OCI-LY7 (cell line): ENCODE results near the gene RMND5B. TPM values are rescaled to one million over a fixed set of nuclear protein-coding genes. Genes with fewer than 3 reads are reported as not detected.

Experiments
- BruUV-seq: library from RNA; stranded (reverse); fragments of 400-500 nt; replicated peaks from 2 replicates; lab custom pipeline; 2021; lab: Mats Ljungman, UMichigan
- CTCF ChIA-PET: fragments of 300-600 bp; sonication (Branson Sonifier 250); formaldehyde crosslinking; loops from one replicate; lab custom pipeline; 2022; ENCODE audit warnings: antibody characterized with exemption; ENCODE audit not compliant: unreplicated experiment; lab: Charles Lee
- POLR2A ChIA-PET: fragments of 300-600 bp; sonication (Branson Sonifier 250); formaldehyde crosslinking; loops from one replicate; lab custom pipeline; 2022; ENCODE audit warnings: antibody characterized with exemption; lab: Charles Lee
- DNase-seq: peaks from one replicate; pipeline ENCODE4 v3.0.0-alpha.2; 2015; ENCODE audit warnings: low spot score
- H2AFZ ChIP-seq: fragments of 200-600 bp; sonication (generic), shearing (Covaris generic); 2 replicates; pipeline ENCODE4 v1.6.1; 2014; ENCODE audit warnings: mild to moderate bottlenecking, antibody characterized with exemption, low read length, moderate library complexity
- H3K27ac ChIP-seq: fragments of 200-600 bp; sonication (generic); 2 replicates; pipeline ENCODE4 v1.5.1; 2014; ENCODE audit warnings: mixed run types, low read depth, mild to moderate bottlenecking, moderate library complexity, low read length, inconsistent platforms; ENCODE audit not compliant: poor library complexity, severe bottlenecking
- H3K36me3 ChIP-seq: fragments of 200-600 bp; sonication (generic); 2 replicates; pipeline ENCODE4 v1.6.1; 2014; ENCODE audit warnings: mild to moderate bottlenecking, antibody characterized with exemption, low read length, moderate library complexity, mixed read lengths; ENCODE audit not compliant: insufficient read depth
- H3K4me1 ChIP-seq: fragments of 200-600 bp; sonication (generic); 2 replicates; pipeline ENCODE4 v1.5.1; 2014; ENCODE audit warnings: mild to moderate bottlenecking, low read length; ENCODE audit not compliant: insufficient read depth, poor library complexity, severe bottlenecking
- H3K4me2 ChIP-seq: fragments of 200-600 bp; sonication (generic); 2 replicates; pipeline ENCODE4 v1.6.1; 2014; ENCODE audit warnings: mild to moderate bottlenecking, low read length
- H3K4me3 ChIP-seq: fragments of 200-600 bp; sonication (generic); 2 replicates; pipeline ENCODE4 v1.5.1; 2014; ENCODE audit warnings: mild to moderate bottlenecking, low read depth, low read length; ENCODE audit not compliant: poor library complexity, severe bottlenecking
- H3K79me2 ChIP-seq: fragments of 200-600 bp; sonication (generic); 2 replicates; pipeline ENCODE4 v1.6.1; 2016; ENCODE audit warnings: low read depth, mild to moderate bottlenecking, low read length, moderate library complexity, mixed read lengths; ENCODE audit not compliant: insufficient read depth
- H3K9me2 ChIP-seq: fragments of 200-600 bp; sonication (generic); 2 replicates; pipeline ENCODE4 v1.6.1; 2016; ENCODE audit warnings: mild to moderate bottlenecking, low read length, mixed read lengths; ENCODE audit not compliant: insufficient read depth
- H3K9me3 ChIP-seq: fragments of 200-600 bp; sonication (generic); 2 replicates; pipeline ENCODE4 v1.6.1; 2014; ENCODE audit warnings: mild to moderate bottlenecking, mixed run types, low read length, mixed read lengths
- H4K20me1 ChIP-seq: fragments of 200-600 bp; sonication (generic); 2 replicates; pipeline ENCODE4 v1.6.1; 2014; ENCODE audit warnings: mild to moderate bottlenecking, antibody characterized with exemption, low read length, moderate library complexity, mixed read lengths; ENCODE audit not compliant: insufficient read depth
- EZH2phosphoT487 ChIP-seq: fragments of 200-600 bp; sonication (generic); IDR thresholded peaks from 2 replicates; pipeline ENCODE4 v1.6.1; 2018; ENCODE audit warnings: low read depth, borderline replicate concordance, mild to moderate bottlenecking, mixed run types, antibody characterized with exemption, low read length, moderate library complexity, mixed read lengths
- intact Hi-C: fragments of 100-400 bp; cut with micrococcal nuclease; formaldehyde crosslinking; loops from one replicate; pipeline ENCODE4 v1.10.0; 2022; ENCODE audit not compliant: unreplicated experiment
- total RNA-seq, 2 experiments: library from RNA; depleted of rRNA in 1 of 2; stranded (reverse); fragments of >200 nt in 1 of 2; shearing (Covaris generic) in 1 of 2; gene quantifications; 2 replicates each; pipeline ENCODE4 v1.2.3, GENCODE V29; 2014 to 2022
- TF ChIP-seq, protein P1 (sequence below): fragments of 200-600 bp; sonication (generic); conservative IDR thresholded peaks from 2 replicates; pipeline ENCODE4 v1.5.1; 2014; ENCODE audit warnings: mild to moderate bottlenecking, antibody characterized with exemption, low read length, moderate library complexity, mixed read lengths

RMND5B gene
- total RNA-seq, 2 experiments from 2014 or later = 63.2 to 68.3 TPM

DNA sequence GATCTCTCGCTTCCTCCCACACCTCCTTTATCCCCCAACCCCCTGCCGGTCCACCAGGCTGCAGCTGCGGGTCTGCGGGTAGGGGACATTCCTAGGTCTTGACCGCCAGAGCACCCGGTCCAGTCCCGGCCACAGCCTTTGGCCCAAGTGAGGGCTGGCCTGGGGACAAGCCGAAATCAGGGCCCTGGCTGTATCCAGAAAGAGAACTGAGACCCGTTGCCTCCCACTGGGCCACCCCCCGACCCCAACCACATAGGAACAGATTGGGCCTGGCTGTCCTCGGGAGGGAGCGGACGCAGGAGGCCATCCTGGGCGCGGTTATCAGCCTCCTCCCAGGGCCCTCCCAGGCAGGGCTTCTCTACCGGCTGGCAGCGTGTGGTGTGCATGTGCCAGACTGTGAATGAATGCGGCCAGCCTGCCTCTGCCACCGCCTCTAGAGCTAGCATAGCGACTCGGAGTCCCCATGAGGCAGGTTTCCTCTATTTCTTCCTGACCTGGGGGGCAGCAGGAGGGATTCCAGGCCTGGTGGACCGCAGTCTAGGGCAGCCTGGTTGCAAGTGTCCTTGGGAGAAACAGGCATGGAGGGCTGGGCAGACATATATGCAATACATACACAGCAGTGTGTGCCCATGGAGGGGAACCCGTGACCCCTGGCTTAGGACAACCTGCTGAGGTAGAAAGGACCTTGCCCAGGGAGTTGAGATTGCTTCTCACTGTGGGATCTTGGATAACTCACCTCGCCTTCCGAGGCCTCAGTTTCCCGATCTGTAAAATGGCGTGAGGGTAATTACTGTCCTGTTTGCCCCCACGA, 16.3 kb upstream of the RMND5B start:
- Histone ChIP-seq H3K4me3 (peak overlapping the region; percentile 95), H3K9me3 (no peaks in the 10 kb centered on the region; the same call in 1 of the 2 replicates), H3K4me2 (peak overlapping the region; percentile 92), H3K4me1 (peaks cover 51% of the 10 kb centered on the region), H3K79me2 (peaks cover 59% of the 10 kb centered on the region), H4K20me1 (no peaks in the 10 kb centered on the region), H3K36me3 (peaks cover 21% of the 10 kb centered on the region), H2AFZ (0 out of 2 replicates have a peak overlapping the region, but pooled peaks have one; percentile 12), H3K27ac (peak overlapping the region; percentile 90), H3K9me2 (no peaks in the 10 kb centered on the region)
- POLR2A ChIA-PET = interaction anchor here (0.6 to 1.6 kb wide), 3 partner anchors 39 to 1100 kb away, joined by 3 to 4 read pairs (median 4); partner anchors contain the start of gene NHP2
- BruUV-seq = no TSS peak
- CTCF ChIA-PET = interaction anchor here (0.5 kb wide), 1 partner anchor 117 kb away, joined by 4 read pairs; no protein-coding TSS in a partner anchor
- no peak for TF ChIP-seq EZH2phosphoT487
- TF ChIP-seq, protein P1, sequence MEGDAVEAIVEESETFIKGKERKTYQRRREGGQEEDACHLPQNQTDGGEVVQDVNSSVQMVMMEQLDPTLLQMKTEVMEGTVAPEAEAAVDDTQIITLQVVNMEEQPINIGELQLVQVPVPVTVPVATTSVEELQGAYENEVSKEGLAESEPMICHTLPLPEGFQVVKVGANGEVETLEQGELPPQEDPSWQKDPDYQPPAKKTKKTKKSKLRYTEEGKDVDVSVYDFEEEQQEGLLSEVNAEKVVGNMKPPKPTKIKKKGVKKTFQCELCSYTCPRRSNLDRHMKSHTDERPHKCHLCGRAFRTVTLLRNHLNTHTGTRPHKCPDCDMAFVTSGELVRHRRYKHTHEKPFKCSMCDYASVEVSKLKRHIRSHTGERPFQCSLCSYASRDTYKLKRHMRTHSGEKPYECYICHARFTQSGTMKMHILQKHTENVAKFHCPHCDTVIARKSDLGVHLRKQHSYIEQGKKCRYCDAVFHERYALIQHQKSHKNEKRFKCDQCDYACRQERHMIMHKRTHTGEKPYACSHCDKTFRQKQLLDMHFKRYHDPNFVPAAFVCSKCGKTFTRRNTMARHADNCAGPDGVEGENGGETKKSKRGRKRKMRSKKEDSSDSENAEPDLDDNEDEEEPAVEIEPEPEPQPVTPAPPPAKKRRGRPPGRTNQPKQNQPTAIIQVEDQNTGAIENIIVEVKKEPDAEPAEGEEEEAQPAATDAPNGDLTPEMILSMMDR = no peak
- peak; percentile 62 for DNase-seq
- intact Hi-C loops = loop anchor here (2.0 to 10.0 kb wide), 3 partner anchors 16 to 1690 kb away; partner anchors contain the start of genes DOK3, MGAT4B and RMND5B

DNA sequence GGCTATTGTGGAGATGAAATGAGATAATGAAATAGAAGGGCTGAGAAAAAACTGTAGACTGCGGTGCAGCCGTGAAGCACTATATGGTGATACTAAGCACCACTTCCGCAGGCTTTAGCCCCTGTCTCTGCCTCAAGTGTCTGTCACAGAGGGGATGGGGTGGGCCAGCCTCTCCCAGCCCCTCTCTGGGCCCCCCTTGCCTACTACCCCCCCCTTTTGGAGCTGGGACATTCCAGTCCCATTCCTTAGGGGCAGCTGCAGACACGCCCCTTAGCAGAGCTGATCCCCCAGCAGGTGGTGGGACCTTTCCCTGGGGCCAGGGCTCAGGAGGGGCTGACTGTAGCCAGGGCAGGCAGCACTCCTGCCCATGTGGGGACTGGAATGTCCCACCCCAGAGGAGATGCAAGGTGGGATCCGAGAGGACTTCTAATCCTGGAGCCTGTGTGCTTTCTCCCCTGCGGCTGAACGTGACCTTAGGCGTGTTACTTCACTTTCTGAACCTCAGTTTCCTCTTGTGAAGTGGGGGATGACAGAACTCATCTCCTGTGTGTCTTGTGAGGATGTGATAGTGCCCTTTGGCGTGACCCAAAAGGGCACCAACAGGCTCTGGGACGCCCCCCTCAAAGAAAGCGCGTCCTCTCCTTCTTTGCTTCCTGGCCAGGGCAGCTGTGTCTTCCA, 15.5 kb upstream of the RMND5B start:
- Histone ChIP-seq H3K4me3 (peak overlapping the region; percentile 95), H2AFZ (no peak overlapping the region), H3K9me3 (no peaks in the 10 kb centered on the region; the same call in 1 of the 2 replicates), H3K9me2 (no peaks in the 10 kb centered on the region), H3K4me2 (peak overlapping the region; percentile 92), H3K36me3 (peaks cover 28% of the 10 kb centered on the region), H3K79me2 (peaks cover 60% of the 10 kb centered on the region), H3K4me1 (peaks cover 59% of the 10 kb centered on the region), H3K27ac (peak overlapping the region; percentile 90), H4K20me1 (no peaks in the 10 kb centered on the region)
- TSS peak; percentile 59 for BruUV-seq
- POLR2A ChIA-PET = interaction anchor here (0.5 to 1.8 kb wide), 5 partner anchors 32 to 1101 kb away, joined by 4 to 7 read pairs (median 5); partner anchors contain the start of gene NHP2
- CTCF ChIA-PET = interaction anchor here (0.6 kb wide), 2 partner anchors 22 to 38 kb away, joined by 3 to 4 read pairs; no protein-coding TSS in a partner anchor
- TF ChIP-seq, protein P1 = no peak
- TF ChIP-seq EZH2phosphoT487 = no peak
- DNase-seq = peak; percentile 59
- intact Hi-C loops = loop anchor here (2.0 to 10.0 kb wide), 3 partner anchors 16 to 1690 kb away; partner anchors contain the start of genes DOK3, MGAT4B and RMND5B
